ENCODE data around the gene SLC20A1.

- TF ChIP-seq POLR2A (IDR thresholded peaks at IDR 0.05) (no peak), CTCF (IDR thresholded peaks at IDR 0.05) (no peak)
Measured at GRCh38 chr2:112634153-112634873, 11.4 kb upstream of the SLC20A1 start.
